Stimulated activated CD4-positive, alpha-beta T cell treated with anti-CD3 and anti-CD28 coated beads, Interleukin-1b, Interleukin-23, amount 100 ng/mL, for 24 hours (primary cell): ENCODE measurements around the gene BRPF3.
"Not testable (repeated sequence)": the region's sequence is repeated elsewhere in the genome, so short reads cannot be mapped to it uniquely, and the experiment has no call there.

ENCODE experiments used
- DNase-seq, 4 experiments: peaks; one replicate each; pipeline ENCODE4 v3.0.0-alpha.2; 2020; ENCODE audit warnings: low read depth in 4 of 4, low spot score in 1 of 4

BRPF3 gene

DNA sequence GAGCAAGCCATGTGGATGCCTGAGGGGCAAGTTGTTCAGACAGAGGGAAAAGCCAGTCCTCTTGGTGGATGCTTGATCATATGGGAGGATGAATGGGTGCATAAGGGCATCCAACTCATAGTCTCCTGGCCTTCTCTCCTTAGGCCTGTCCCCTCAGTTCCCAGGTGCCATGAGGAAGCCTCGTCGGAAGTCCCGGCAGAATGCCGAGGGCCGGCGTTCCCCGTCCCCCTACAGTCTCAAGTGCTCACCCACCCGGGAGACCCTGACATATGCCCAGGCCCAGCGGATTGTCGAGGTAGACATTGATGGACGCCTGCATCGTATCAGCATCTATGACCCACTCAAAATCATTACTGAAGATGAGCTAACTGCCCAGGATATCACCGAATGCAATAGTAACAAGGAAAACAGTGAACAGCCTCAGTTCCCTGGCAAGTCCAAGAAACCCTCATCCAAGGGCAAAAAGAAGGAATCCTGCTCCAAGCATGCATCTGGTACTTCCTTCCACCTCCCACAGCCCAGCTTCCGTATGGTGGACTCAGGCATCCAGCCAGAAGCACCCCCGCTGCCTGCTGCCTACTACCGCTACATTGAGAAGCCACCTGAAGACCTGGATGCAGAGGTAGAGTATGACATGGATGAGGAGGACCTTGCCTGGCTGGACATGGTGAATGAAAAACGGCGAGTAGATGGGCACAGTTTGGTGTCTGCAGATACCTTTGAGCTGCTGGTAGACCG lies 3.8 kb downstream of the BRPF3 start:
- DNase-seq: no peak

DNA sequence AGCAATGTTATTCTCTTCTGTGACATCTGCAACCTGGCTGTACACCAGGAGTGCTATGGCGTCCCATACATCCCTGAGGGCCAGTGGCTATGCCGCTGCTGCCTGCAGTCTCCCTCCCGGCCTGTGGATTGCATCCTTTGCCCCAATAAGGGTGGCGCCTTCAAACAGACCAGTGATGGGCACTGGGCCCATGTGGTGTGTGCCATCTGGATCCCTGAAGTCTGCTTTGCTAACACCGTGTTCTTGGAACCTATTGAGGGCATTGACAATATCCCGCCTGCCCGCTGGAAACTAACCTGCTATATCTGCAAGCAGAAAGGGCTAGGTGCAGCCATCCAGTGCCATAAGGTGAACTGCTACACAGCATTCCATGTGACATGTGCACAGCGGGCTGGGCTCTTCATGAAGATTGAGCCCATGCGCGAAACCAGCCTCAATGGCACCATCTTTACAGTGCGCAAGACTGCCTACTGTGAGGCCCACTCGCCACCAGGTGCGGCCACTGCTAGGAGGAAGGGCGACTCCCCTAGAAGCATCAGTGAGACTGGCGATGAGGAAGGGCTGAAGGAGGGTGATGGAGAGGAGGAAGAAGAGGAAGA lies 4.6 kb downstream of the BRPF3 start:
- DNase-seq: no peak

DNA sequence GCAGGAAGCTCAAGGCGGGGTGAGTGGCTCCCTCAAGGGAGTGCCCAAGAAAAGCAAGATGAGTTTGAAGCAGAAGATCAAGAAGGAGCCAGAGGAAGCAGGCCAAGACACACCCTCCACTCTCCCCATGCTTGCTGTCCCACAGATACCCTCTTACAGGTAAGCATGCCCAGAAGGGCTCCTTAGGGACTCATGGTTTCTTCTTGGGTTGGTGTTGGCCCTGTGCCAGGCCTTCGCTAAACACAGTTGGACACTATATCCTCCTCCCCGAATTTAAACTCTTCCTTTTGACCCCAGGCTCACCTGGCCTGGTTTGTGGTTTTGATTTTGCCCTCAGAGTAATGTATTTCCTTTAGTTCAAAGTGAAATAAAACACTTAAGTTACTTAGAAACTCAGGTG lies 5.1 kb downstream of the BRPF3 start:
- no peak for DNase-seq

DNA sequence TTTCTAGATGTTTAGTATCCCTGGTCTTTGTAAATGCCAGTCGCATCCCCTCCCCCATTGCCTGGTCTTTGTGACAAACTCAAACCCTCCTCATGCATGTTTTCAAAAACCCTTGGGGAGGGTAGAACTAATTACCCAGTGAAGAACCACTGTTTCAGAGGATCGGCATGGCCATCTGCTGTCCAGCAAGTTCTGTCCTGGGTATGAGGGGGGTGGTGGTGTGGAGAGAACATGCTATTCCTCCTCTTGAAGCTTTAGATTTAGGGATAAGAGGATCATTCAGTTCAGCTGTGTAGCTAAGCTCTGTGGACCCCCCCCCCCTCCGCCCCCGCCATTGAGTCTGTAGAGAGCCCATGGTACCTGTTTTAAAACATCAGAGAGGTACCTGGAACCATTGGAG lies 5.6 kb downstream of the BRPF3 start:
- no peak for DNase-seq

DNA sequence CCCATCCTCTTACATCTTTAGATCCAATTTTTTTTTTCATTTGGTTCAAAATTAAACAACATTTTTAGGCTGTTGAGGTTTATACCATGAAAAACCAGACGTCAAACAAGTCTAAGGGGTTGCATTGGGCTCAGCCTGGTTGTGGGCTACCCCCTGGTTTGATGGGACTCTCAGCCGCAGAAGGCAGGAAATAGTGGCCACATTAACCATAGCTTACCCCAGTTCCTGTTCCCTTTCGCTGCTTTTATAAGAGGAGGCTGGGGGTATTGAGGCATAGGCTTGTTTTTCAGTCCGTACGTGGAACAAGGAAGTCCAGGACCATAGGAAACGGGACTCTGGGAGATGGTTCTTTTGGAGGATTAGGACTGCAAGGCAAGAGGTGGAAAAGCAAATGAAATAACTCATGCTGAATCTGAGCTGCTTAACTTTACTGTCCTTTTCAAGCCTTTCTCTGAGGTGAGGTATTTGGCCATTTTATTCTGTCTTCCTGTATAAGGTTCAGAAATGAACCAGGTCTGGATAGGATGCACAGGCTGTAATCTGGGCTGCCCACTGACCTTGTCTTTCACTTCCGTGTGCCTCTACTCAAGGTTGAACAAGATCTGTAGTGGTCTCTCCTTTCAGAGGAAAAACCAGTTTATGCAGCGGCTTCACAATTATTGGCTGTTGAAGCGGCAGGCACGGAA lies 7.7 kb downstream of the BRPF3 start:
- DNase-seq: no peak

DNA sequence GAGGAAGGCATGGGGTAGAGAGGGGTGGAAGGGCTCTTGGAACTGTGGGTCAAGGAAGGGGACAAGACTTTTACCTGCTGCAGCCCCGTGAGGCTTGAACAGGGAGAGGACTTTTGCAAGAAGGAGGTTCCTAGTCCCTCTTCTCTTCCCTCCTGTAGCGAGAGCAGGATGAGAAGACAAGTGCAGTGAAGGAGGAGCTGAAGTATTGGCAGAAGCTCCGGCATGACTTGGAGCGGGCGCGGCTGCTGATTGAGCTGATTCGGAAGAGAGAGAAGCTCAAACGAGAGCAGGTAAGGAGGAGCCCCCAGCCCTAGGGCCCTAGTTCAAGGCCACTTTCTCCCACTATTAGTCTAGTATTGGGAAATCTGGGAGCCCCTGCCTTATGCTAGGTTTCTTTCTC lies 10.6 kb downstream of the BRPF3 start:
- DNase-seq: no peak

DNA sequence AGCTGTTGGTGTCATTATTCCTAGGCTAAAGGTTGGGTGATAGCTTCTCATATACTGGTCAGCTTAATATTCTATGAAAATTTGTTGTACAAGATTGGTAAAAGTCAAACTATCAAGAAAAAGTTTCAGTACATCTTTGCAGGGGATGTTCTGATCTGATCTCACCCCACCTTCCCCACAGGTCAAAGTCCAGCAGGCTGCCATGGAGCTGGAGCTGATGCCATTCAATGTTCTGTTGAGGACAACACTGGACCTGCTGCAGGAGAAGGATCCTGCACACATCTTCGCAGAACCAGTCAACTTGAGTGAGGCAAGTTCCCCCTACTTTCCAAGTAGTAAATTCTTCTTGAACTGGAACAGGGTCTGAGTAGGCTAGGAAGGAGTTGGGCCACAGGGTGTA lies 13.1 kb downstream of the BRPF3 start:
- no peak for DNase-seq

DNA sequence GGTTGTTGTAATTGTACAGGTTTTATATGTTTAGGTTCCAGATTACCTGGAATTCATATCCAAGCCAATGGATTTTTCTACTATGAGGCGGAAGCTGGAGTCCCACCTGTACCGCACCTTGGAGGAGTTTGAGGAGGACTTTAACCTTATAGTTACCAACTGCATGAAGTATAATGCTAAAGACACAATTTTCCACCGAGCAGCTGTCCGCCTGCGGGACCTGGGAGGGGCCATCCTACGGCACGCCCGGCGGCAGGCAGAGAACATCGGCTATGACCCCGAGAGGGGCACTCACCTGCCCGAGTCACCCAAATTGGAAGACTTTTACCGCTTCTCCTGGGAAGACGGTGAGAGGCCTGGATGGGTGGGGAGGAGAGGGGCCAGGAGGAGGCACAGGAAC lies 13.6 kb downstream of the BRPF3 start:
- DNase-seq: no peak

DNA sequence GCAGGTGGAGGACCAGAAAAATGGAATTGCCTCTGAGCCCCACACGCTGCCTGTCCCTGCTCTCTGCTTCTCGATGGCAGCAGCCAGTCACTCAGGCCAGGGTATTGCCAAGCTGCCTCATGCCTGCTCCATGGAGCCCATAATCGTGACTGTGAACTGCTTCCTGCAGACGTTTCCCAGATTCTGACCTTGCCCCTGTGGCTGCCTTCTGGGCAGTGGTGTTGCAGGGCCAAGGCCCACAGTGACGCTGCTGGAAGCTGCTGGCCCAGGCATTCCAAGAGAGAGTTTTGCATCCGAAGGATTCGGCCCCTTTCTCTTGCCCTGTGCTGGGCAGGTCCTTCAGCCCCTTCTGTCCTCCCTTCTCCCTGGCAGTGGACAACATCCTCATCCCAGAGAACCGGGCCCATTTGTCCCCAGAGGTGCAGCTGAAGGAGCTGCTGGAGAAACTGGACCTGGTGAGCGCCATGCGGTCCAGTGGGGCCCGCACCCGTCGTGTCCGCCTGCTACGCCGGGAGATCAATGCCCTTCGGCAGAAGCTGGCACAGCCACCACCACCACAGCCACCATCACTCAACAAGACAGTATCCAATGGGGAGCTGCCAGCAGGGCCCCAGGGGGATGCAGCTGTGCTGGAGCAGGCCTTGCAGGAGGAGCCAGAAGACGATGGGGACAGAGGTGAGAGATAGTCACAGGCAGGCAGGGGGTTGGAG lies 14.5 kb downstream of the BRPF3 start:
- DNase-seq: no peak

DNA sequence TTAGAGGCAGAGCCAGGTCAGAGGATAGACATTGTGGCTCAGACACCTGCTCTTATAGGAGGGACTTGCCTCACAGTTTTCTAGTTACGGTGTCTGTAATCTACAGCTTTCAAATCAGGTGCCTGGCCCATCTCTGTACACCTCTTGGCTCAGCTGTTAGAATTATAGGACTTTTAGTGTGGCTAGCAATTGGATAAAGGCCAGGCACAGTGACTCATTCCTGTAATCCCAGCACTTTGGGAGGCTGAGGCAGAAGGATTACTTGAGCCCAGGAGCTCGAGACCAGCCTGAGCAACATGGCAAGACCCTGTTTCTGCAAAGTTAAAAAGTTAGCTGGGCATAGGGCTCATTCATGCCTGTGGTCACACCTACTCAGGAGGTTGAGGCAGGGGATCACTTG lies 20.0 kb downstream of the BRPF3 start:
- no peak for DNase-seq

DNA sequence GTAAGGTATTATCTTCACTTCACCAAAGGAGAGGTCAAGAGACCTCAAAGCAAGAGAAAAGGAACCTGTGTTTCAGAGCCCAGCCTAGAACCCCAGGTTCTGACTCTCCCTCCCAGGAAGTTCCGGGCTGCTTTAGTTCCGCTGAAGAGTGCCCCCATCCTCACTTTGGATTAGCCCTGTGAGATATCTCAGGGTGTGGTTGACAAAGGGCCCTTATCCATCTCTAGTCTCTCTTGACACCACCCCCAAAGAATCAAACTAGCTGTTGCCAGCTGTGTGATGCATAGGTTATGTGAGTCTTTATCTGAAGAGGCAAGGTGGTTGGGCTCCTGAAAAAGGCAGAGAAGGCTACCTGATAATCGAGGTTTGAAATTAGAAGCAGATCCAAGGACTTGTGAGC lies 20.6 kb downstream of the BRPF3 start:
- no peak for DNase-seq

DNA sequence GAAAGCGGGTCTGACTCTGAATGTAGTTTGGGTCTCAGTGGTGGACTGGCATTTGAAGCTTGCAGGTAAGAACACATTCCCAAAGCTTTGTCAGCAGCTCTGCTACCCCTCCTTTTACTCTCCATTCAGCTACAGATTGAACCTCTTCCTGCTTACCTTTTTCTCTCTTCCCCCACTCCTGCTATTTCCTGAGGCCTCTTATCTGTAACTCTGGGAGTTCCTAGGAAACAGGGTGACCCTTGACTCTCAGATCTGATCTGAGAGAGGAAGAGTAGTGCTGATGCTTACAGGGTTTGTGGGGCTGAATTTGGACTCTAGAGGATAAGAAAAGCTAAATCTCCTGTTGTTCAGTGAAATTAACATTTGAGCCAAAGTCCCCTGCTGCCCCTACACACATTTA lies 21.4 kb downstream of the BRPF3 start:
- no peak for DNase-seq

DNA sequence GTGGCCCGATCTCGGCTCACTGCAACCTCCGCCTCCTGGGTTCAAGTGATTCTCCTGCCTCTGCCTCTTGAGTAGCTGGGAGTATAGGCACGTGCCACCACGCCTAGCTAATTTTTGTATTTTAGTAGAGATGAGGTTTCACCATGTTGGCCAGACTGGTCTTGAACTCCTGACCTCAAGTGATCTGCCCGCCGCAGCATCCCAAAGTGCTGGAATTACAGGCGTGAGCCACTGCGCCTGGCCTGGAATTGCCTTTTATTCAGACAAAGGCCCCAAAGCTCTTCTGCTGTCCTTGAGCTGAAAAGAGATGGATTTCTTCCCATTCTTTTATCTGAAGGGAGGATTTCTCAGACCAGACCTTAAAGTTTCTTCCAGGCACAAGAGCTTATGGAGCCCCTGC lies 22.0 kb downstream of the BRPF3 start:
- DNase-seq: not testable (repeated sequence)

DNA sequence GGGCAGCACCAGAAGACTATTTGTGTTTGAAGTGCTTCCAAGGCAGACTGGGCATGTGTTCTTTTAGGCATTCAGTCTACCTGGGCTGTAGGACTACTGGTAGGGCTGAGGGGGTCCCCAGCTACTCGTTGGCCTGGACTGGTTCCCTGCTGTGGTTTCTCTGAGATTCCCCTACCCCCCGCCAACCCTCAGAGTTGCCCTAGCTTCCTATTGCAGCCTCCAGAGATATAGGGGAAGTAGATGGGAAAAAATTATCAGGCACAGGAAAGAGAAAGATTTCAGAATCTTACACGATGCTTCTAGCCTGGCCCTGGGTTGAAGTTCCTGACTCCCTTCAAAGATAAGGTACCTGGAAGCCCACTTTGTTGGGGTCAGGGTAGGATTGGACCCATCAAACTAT lies 22.5 kb downstream of the BRPF3 start:
- DNase-seq: no peak

DNA sequence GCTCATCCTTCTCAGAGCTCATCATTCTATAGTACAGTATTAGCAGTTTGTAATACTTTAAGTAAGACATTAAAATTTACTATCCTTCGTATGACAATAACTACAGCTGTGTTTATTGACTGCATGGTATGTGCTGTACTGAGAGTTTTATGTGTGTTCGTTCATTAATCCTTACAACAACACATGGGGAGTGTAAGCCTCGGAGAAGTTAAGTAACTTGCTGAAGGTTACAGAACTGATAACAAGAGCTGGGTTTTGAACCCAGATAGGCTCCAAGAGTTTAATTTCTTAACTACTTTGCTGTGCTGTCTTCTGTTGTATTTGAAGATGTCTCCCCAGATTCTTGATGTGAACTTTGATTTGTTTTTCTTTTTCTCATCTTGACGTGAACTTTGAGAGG lies 23.7 kb downstream of the BRPF3 start:
- DNase-seq: no peak

DNA sequence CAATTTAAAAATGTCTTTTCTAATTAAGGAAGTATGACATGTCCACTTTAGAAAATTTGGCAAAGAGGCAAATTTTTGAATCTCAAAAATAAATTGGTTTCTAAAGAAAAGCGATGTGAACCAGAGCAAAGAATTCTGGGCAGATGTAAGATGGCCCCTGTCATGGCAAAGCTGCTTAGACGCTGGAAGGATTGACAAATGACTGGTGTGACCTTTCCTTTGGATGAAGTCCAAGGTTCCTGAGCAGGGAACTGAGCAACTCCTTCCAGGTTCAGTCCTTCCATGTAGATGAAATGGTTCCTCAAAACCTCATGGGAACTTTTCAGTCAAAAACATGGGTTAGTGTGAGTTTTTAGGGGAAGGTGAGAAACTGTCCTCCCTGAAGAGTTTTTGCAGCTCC lies 25.1 kb downstream of the BRPF3 start:
- DNase-seq: no peak

DNA sequence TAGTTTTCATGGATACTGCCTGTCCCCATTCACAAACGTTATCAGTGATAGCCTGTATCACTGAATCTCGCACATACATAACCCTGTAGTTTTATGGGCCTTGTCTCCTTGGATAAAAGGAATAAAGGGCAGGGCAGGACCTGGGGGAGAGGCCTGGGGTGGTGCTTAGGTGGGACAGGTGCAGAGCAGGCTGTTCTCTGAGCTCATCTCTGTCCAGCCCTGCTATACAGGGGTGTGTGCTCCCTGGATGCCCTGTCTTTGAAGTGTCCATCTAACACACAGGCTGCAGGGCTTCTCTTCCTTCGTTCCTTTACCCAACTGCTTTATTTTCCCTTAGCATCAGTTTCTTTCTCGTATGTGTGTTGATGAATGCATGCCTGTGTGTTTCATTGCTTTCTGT lies 26.4 kb downstream of the BRPF3 start:
- no peak for DNase-seq

DNA sequence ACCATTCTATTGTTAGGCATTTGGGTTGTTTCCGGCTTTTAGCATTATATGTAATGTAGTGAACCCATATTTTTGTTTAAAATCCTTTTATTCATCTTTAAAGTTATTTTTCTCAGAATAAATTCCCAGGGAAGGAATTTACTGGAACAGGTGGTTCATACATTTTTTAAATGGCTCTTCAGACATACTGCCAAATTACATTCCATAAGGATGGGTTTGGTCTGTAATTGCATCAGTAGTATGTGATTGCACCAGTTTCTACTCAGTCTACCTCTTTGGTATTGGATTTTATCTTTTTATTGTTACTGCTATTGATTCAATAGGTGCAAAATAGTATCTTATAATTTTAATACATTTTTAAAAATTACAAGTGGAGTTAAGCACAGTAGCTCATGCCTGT lies 27.2 kb downstream of the BRPF3 start:
- DNase-seq: no peak

DNA sequence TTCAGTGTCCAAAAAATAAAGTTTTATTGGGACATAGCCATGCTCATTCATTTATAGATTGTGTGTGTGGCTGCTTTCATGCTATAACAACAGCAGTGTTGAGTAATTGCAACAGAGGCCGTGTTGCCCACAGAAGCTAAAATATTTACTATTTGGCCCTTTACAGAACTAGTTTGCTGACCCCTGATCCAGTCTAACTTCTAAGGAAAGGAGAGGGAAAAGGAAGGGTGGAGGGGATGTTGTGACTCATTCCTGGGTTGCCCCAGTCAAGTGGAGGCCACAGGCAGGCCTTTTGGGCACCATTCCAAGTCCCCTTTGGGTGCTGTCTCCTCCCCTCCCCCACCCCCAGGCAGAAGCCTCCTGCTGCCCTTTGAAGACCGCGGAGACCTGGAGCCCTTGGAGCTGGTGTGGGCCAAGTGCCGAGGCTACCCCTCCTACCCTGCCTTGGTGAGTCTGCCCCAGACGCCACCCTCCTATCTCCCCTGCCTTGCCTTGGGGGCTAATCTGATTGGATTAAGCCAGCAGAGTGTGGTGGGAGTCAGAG lies 28.4 kb downstream of the BRPF3 start:
- DNase-seq: no peak

DNA sequence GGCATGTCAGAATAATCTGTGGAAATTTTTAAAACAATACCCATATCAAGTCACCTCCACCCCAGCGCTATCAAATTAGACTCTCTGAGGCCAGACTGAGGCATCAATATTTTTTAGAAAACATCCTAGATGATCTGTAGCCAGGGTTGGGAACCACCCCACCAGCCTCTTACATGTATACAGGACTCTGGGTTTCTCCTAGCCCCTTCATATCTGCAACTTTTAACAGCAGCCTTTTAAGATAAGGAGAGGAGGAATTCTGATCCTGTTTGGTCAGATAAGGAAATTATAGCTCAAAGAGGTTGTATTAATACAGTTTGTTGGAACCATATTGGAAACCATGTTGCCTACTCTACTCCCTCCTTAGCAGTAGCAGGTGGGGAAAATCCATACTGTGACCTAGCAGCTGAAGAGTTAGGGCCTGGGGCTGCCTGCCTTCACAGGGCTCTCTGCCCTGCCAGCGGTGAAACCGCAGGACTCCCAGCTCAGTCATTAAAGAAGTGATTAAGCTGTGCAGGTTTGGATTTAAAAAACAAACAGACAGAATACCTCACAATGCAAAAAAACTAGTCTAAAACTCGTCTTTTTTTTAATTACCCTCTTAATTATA lies 30.0 kb downstream of the BRPF3 start:
- DNase-seq: no peak
